SW 1271 (cell line): ENCODE data around the gene CAMK1D.
"Not testable (repeated sequence)": the region's sequence is repeated elsewhere in the genome, so short reads cannot be mapped to it uniquely, and the experiment has no call there.

Experiments
- DNase-seq, 2 experiments: peaks; one replicate each; lab custom pipeline; 2025; lab: John Stamatoyannopoulos, UW

CAMK1D gene

DNA sequence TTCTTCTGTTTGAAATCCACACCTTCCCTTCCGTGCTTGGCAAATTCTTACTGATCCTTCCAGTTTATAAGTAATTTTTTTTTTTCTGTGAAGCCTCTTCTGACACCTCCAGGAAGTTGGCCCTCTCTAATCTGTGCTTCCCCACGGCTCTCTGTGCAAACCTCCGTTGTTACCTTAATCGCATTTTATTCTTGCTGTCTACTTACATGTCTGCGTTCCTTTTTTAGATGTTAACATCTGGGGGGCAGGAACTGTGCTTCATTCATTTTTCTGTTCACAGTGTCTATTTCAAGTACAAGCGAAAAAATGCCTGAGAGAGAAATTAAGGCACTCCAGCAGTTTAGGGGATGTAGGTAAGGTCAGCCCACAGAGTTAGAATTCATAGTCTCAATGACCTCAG, 8.4 kb upstream of the CAMK1D start:
- DNase-seq: no peak

DNA sequence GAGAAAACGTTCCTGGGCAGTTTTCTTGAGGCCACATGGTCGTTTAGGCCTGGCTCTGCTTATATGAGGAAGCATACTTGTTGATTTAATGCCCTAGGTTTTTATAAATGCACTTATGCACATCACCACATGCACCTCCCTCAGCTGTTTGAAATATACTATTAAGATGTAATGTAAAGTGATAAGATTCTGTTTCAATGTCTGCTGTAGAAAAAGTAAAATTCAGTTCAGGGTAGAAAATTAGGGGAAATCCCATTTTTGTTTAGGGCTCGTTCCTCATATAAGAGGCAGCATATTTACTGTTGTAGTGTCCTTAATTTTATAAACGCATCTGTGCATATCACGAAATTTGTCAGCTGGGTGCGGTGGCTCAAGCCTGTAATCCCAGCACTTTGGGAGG, 7.8 kb upstream of the CAMK1D start:
- DNase-seq: no peak

DNA sequence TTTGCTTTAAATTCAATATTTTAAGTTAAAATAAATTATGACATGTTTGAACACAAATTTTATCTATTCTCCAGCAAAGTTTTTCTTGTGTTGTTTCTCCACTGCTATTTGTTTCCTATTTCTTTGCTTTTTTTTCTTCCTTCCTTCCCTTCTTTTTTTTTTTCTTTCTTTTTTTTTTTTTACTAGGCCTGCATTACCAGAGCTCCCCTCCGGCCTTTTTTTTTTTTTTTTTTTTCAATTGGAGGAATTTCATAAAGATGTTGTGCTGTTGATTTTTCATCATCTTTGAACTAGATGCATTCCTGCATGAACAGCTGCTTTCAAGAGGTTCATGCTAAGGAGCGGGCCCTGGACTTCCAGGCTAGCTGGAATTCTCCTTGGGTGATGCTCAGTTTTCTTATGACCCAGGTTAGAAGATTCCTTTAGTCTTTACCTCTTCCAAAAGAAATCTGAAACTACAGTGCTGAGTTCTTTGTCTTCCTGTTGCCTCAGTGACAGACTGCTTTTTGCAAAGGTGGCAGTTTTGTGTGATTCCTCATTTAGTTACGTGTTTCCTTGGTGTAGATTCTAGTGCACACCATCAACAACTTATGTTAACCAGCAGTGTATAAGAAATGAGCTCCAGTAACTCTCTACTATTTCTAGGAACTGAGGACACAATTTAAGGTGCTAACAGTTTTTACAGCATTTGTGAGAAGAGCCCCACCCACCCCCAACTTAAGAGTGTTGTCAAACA, 4.8 kb upstream of the CAMK1D start:
- no peak for DNase-seq

DNA sequence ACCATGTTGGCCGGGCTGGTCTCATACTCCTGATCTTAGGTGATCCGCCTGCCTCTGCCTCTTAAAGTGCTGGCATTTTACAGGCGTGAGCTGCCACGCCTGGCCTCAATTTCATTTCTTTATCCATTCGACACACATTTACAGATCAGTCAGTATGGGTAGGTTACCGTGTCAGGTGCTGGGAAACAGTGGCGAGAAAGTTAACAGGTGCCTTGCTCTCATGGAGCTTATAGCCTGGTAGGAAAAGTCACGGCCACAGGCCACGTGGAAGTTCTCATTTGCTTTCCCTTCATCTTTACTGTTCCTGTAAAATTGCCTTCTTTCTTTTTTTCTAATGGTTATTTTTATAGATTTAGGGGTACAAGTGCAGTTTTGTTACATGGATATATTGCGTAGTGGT, 2.6 kb upstream of the CAMK1D start:
- no peak for DNase-seq

DNA sequence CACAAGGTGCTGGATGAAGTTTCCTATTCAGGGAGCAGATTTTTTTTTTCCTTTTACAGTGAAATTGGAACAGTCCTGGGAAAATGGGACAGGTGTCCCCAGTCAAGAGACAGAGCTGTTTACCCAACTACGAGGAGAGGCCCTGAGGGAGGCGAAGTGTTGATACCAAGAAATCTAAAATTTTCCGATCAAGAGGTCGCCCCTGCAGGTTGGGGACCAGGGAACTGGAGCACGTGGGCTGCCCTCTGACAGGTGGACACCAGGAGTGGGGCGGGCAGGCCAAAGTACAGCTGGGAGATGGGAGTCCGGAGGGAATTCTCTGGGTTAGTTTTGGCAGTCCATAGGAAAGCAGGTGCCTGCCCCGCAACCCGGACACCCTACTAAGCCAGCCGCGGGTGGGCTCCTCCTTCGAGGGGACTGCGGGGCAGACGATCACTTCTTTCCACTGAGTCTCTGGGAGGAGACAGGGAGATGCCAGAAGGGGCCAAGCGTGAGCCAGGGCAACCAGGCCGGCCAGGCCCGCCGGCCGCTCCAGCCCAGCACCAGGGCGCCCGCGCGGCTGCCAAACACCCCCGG, 965 bp upstream of the CAMK1D start:
- DNase-seq: no peak

DNA sequence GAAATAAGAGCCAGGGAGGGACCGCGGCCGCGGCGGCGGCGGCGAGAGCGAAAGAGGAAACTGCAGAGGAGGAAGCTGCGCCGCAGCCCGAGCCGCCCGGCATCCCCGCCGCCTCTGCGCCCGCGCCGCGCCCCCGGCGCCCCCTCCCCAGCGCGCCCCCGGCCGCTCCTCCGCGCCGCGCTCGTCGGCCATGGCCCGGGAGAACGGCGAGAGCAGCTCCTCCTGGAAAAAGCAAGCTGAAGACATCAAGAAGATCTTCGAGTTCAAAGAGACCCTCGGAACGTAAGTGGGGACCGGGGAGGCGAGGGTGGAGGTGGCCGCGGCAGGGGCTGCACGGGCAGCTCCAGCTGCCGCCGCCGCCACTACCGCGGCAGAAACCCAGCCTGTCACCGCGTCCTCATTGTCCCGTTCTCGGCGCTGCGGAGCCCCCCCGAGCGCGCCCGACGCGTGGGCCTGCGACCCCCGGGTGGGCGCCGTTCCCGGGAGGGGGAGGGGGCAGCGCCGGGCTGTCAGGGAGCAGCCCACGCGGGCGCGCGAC, 351 bp downstream of the CAMK1D start:
- DNase-seq: no peak

DNA sequence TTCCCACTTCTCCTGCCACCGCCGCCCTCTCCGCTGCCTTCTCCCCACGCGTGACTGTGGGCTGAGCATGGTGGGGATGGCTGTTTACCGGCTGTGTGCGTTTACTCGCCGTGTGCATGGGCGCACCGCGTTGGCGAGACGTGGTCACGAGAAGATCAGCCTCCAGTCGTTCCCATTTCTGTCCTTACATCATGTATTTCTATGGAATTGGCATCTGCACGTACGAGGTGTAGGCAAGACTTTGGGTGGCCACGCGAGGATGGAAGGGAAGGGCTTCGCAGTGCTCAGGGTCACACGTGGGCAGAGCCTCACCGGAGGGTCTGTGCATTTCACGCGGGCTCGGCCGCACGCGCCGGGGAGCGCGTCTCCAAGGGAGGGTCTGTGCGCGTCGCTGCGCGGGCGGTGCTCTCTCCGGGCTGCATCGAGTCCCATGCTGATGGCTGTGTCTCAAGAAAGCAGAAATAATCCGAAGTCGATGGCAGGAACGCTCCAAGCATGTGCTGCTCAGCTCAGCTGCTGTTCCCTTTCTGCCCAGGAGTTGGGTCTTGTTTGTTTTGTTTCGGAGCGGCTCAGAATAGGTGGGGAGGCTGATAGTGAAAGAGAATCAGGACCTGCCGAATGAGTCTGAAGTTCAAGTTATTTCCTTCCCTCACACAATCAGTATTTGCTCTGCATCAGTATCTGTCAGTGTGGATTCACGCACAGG, 973 bp downstream of the CAMK1D start:
- DNase-seq: no peak

DNA sequence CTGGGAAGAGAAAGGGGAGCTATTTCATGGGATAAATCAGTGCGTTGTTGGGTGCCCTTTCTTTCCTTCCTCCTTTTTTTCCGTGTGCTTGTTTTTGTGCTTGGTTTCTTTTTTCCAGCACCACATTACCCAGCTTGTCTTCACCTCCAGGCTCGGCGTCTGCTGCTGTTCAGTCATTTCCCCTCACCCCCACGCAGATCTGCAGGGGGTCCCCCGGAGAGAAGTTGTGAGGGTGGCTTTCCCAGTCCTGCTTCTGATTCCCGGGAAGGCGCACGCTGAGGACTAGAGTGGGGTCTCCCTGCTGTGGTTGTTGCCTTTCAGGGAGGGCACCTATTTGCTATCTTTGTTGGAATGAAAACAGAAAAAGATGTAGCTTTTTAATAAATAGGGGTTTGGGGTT, 1.6 kb downstream of the CAMK1D start:
- no peak for DNase-seq

DNA sequence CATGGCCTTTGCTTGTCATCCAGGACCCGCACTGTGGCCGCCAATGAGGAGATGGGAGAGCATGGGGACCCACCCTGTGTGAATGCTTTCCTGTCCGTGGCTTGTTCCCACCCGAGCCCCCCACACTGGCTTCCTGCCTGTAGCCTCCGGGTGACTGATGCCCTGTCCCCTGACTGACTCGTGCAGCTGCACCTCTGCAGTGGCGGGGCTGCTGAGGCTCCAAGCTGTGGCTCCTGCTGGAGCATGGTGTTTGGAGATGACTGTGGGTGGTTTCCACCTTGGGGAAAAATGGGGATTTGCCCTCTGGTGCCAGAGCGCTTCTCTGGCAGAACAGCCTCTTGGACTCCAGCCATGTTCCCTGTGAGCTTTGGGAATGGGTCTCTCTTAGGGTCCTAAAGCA, 2.1 kb downstream of the CAMK1D start:
- DNase-seq: no peak

DNA sequence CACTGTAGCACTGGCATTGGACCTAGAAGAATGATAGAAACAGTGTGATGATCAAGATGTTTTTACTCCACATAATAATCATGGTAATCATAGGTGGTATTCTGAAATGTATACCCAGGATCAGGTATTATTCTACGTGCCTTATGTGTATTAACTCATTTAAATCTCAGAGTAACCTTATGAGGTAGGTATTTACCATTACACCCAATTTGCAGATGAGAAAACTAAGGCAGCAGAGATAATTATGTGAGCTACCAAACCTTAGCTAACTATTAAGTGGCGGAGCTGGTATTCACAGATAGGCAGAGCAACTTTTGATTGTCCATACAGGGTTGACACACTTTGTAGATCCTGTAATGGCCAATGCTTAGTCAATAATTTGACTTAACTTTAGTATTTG, 2.5 kb downstream of the CAMK1D start:
- DNase-seq: no peak

DNA sequence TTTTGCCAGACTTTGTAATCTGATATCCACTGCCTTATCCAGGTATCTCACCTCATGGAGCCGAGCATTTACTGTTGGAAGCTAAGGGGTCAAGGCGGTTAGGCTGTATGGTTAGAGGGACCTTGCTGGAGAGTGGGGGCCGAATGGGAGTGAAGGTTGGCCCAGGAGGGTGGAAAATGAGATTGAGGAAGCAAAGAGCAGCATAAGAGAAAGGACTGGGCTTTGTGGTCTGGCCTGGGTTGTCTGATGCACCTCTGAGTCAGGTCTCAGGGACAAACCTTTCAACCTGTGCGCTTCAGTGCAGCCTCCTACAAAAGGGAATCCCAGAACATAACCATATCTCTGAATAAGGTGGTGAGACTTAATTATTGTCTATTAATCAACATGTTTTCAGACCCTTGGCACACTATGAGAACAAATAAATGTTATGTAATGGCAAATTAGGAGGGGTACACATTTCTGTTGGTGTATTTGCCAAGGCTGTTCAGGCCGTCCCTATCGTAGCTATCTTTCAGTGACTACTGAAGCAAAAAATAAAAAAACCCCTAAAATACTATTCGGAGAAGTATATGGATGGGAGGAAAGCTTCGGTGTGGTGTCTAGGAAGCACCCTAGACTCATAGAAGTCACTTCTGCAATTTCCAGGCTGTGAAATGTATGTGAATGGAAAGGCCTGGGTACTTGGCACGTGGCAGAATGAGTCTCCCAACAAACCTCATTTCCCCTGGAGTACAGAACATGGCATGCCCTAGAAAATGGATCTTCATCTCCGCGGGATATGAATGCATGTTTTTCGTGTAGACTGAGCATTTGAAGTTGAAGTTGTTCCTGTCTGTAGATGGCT, 4.3 kb downstream of the CAMK1D start:
- DNase-seq: no peak

DNA sequence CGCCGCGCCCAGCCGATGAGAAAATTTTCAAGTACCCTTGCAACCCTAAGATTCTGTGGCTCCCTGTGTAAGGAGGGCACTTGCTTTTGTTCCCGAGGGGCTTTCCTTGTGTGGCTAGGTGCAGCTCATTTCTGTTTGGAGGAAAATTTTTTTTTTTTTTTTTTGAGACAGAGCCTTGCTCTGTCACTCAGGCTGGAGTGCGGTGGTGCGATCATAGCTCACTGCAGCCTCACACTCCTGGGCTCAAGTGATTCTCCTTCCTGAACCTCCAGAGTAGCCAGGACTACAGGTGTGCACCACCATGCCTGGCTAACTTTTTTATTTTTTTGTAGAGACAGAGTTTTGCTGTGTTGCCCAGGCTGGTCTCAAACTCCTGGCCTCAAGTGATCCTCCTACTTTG, 5.3 kb downstream of the CAMK1D start:
- DNase-seq: not testable (repeated sequence)

DNA sequence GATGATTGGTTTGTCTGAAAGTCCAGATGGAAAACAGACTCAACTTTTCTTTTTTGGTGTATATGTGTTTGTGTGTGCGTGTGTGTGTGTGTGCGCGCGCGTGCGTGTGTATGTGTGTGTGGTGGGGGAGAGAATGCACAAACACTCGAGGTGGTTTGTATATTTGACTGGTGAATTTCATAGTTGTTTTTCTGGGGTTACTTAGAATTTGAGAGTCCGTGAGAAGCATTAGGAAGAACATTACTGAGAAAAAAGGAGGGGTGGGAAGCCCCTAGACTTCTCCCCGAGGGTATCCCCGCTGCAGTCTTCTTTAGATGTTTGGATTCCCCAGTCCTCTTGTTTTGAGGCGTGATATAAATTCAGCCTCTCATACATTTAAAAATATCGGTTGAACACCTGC, 6.0 kb downstream of the CAMK1D start:
- DNase-seq: no peak

DNA sequence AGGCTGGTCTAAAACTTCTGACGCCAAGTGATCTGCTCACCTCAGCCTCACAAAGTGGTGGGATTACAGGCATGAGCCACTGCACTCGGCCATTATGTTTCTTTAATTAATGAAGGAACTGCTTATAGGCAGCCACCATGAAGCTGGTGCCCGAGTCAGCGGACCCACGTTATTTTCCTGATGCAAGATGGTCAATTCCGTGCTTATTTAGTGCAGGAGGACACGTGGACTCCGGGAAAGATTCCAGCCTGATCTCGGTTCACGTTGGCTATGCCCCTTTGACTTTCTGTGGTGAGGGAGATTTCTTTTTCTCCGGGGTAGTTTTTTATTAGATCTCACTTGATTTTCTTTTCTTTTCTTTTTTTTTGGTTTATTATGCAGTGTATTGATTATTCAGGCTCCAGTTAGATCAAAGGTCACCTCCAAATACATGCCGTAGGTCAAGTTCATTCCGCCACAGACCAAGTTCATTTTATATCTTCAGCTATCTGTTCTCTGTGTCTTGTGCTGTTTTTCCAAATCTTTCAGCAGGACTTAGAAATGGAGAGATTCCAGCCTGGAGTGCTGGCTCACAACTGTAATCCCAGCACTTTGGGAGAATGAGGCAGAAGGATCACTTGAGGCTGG, 8.3 kb downstream of the CAMK1D start:
- no peak for DNase-seq

DNA sequence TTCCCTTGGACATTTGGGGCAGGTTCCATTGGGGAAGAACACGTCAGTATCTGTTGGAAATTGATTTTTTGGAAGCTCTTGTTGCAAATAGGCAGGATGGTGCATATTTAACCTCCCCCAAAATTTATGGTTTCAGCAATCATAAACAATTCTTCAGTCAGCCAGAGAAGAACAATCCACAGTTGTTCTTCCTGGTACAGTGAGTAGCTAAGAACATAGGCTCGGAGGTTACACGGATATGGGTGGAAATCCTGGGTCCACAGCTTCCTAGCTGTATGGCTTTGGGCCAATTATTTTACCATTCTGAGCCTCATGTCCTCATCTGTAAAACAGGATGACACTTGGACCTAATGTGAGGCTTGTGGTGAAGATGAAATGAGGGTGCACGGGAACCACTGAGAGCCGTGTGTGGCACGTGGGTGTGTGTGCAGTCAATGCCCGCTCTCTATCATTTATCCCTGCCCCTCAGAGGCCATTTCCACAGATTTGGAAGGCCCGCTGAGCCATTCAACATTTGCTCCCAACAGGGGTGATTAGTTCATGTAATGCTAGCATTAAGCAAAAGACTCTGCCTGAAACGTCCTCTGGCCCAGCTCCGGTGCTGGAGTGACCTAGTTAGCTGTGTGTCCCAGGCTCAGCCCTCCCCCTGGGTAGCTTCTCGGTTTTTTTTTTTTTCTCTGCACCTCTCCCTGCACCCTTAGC, 9.7 kb downstream of the CAMK1D start:
- DNase-seq: no peak

DNA sequence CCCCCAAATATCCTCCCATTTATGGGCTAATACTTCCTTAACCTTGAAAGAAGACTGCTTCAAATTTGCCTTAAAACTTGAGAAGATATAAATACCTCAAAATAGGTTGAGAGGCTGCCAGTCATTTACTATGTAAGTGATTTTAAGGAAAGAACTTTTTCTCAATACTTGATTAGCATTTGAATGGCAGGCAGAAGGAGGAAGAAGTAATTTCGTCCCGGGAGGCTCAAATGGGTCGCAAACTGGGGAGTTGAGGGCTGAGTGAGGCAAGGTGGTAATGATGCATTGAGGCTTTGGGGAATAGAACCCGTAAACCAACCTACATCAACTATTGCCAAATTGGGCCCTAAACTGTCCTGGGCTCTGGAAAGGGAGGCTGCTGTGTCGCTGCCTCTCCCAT, 11.1 kb downstream of the CAMK1D start:
- DNase-seq: no peak

DNA sequence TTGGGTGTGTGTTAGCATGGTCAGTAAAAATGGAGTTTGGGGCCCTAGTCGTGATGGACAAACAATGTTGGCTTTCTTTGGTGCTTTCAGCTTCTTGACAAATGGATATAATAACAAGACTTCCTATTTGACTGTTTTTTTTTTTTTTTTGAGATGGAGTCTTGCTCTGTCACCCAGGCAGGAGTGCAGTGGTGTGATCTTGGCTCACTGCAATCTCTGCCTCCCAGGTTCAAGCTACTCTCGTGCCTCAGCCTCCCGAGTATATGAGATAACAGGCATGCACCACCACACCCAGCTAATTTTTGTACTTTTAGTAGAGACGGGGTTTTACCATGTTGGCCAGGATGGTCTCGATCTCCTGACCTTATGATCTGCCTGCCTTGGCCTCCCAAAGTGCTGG, 11.8 kb downstream of the CAMK1D start:
- DNase-seq: not testable (repeated sequence)

DNA sequence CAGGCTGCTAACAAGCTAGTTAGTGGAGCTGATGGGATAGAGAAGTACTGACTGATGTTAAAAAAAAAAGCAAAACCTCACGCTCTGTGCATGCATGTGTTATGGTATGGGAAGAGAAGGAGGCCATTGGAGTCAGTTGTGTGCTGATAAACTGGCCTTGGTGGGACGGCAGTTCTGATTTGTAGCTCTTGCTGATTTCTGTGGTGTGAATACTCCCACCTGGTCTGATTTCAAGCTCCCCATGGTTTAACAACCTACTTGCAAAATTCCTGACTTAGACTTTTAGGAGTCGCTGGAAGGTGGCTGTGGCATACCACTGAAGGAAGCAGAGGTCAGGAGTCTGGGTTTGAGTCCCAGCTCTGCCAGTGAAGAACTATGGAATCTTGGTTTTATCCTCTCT, 15.2 kb downstream of the CAMK1D start:
- no peak for DNase-seq

DNA sequence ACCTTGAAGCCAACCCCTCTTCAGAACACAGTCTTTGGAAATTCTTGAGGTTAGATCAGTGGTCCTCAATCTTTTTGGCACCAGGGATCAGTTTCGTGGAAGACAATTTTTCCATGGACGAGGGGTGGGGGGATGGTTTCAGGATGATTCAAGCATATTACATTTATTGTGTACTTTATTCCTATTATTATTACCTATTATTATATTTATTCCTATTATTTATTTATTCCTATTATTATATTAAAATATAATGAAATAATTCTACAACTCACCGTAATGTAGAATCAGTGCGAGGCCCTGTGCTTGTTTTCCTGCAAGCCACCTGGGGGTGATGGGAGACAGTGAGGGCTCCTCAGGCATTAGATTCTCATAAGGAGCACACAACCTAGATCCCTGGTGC, 17.9 kb downstream of the CAMK1D start:
- no peak for DNase-seq

DNA sequence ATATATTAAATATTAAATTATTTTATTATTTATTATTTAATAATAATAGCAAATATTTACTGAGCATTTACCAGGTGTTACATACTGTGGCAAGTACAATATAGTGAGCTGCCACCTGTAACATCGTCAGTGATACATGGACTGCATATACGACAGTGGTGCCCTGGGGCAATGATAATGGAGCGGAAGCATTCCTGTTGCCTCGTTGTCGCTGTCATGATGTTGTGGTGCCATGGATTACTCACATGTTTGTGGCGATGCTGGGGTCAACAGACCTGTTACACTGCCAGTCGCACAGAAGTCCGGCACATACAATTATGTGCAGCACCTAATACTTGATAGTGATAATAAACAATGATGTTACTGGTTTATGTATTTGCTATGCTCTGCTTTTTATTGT, 20.6 kb downstream of the CAMK1D start:
- DNase-seq: no peak

DNA sequence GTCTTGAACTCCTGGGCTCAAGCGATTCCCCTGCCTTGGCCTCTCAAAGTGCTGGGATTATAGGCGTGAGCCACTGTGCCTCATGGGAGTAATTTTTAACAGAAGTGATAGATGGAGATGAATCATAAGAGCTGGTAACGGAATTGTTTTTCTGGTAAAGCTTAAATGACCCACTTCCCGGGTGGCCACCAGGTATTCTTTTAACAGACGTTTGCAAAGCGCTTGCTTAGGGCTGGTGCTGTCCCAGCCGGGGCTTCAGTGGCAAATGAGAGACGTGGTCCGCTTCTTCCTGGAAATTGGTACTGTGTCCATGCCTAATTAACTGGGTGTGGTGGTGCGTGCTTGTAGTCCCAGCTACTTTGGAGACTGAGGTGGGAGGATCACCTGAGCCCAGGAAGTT, 23.5 kb downstream of the CAMK1D start:
- no peak for DNase-seq
